ENCODE results near the gene CYP51A1. TPM values are rescaled to one million over a fixed set of nuclear protein-coding genes. Genes with fewer than 3 reads are reported as not detected.
"Not testable (repeated sequence)": the region's sequence is repeated elsewhere in the genome, so short reads cannot be mapped to it uniquely, and the experiment has no call there.

Gene CYP51A1
- polyA plus RNA-seq, 1 donor (not counting 4 experiments of a cell fraction or from before 2014, with no cell fraction given) = 55.1 TPM

GRCh38 chr7:92177362-92177761 lies 43.1 kb upstream of the CYP51A1 start:
- Histone ChIP-seq H3K9me1 (ENCODE audit: control insufficient read depth, extremely low read depth, insufficient read depth, low read length) (no peaks in the 10 kb centered on the region), H3K79me2 (ENCODE audit: control insufficient read depth, insufficient read depth, low read length) (no peaks in the 10 kb centered on the region), H2AFZ (ENCODE audit: control insufficient read depth, low read length) (no peak overlapping the region), H3K4me1 (ENCODE audit: control insufficient read depth, extremely low read depth, insufficient read depth, low read length) (peaks cover 7% of the 10 kb centered on the region), H3K9ac (ENCODE audit: control insufficient read depth, extremely low read depth, insufficient read depth, low read length) (no peak overlapping the region), H3K9me3 (ENCODE audit: control insufficient read depth, low read depth, low read length) (no peaks in the 10 kb centered on the region), H3K36me3 (ENCODE audit: control insufficient read depth in 2 of 2, extremely low read depth in 1 of 2, insufficient read depth in 2 of 2, low read length in 2 of 2) (no peaks in the 10 kb centered on the region), H3K4me2 (ENCODE audit: control insufficient read depth, extremely low read depth, insufficient read depth, low read depth, low read length) (no peak overlapping the region), H3K27me3 (ENCODE audit: control insufficient read depth, extremely low read depth, insufficient read depth, low read length) (no peaks in the 10 kb centered on the region), H3K27ac (ENCODE audit: control insufficient read depth, insufficient read depth, low read length) (no peak overlapping the region), H4K20me1 (ENCODE audit: control insufficient read depth, extremely low read depth, insufficient read depth, low read length) (no peaks in the 10 kb centered on the region), H3K4me3 (ENCODE audit: control insufficient read depth in 2 of 3, extremely low read depth in 1 of 3, insufficient read depth in 2 of 3, low read depth in 1 of 3, low read length in 3 of 3) (no peak overlapping the region)
- dilution Hi-C loops (cut with MboI; ENCODE audit: extremely low pct_ligation_motif_present, low sequenced_read_pairs) = no loop called here
- no peak for TF ChIP-seq CTCF (optimal IDR thresholded peaks at IDR 0.05 in 1 of 3, IDR thresholded peaks at IDR 0.05 in 1 of 3, conservative IDR thresholded peaks at IDR 0.05 in 1 of 3; ENCODE audit: extremely low read depth in 1 of 3, insufficient read depth in 2 of 3, low read length in 3 of 3)
- no peak for TF ChIP-seq EZH2 (IDR thresholded peaks at IDR 0.05; ENCODE audit: low read length)
- DNase-seq (ENCODE audit: low read depth, low spot score) (no peak), FAIRE-seq (peak; percentile 78)

GRCh38 chr7:92169529-92169928 lies 35.3 kb upstream of the CYP51A1 start:
- H2AFZ ChIP-seq (ENCODE audit: control insufficient read depth, low read length); H3K27ac ChIP-seq (ENCODE audit: control insufficient read depth, insufficient read depth, low read length); DNase-seq (ENCODE audit: low read depth, low spot score); H3K27me3 ChIP-seq (ENCODE audit: control insufficient read depth, extremely low read depth, insufficient read depth, low read length); H3K4me3 ChIP-seq (ENCODE audit: control insufficient read depth in 2 of 3, extremely low read depth in 1 of 3, insufficient read depth in 2 of 3, low read depth in 1 of 3, low read length in 3 of 3); H3K4me1 ChIP-seq (ENCODE audit: control insufficient read depth, extremely low read depth, insufficient read depth, low read length); H3K79me2 ChIP-seq (ENCODE audit: control insufficient read depth, insufficient read depth, low read length); FAIRE-seq; H3K4me2 ChIP-seq (ENCODE audit: control insufficient read depth, extremely low read depth, insufficient read depth, low read depth, low read length); H3K36me3 ChIP-seq (ENCODE audit: control insufficient read depth in 2 of 2, extremely low read depth in 1 of 2, insufficient read depth in 2 of 2, low read length in 2 of 2); H3K9me3 ChIP-seq (ENCODE audit: control insufficient read depth, low read depth, low read length); H3K9ac ChIP-seq (ENCODE audit: control insufficient read depth, extremely low read depth, insufficient read depth, low read length); dilution Hi-C loops (cut with MboI; ENCODE audit: extremely low pct_ligation_motif_present, low sequenced_read_pairs); H3K9me1 ChIP-seq (ENCODE audit: control insufficient read depth, extremely low read depth, insufficient read depth, low read length); H4K20me1 ChIP-seq (ENCODE audit: control insufficient read depth, extremely low read depth, insufficient read depth, low read length): not testable (repeated sequence)

- no peak overlapping the region for H3K4me2 ChIP-seq (ENCODE audit: control insufficient read depth, extremely low read depth, insufficient read depth, low read depth, low read length)
- no peak overlapping the region for H3K9ac ChIP-seq (ENCODE audit: control insufficient read depth, extremely low read depth, insufficient read depth, low read length)
- no peak overlapping the region for H3K4me3 ChIP-seq (ENCODE audit: control insufficient read depth in 2 of 3, extremely low read depth in 1 of 3, insufficient read depth in 2 of 3, low read depth in 1 of 3, low read length in 3 of 3)
- no peaks in the 10 kb centered on the region for H3K27me3 ChIP-seq (ENCODE audit: control insufficient read depth, extremely low read depth, insufficient read depth, low read length)
- H3K27ac ChIP-seq (ENCODE audit: control insufficient read depth, insufficient read depth, low read length) = no peak overlapping the region
- DNase-seq (ENCODE audit: low read depth, low spot score) (no peak), FAIRE-seq (no peak)
- H3K9me1 ChIP-seq (ENCODE audit: control insufficient read depth, extremely low read depth, insufficient read depth, low read length) = no peaks in the 10 kb centered on the region
- H2AFZ ChIP-seq (ENCODE audit: control insufficient read depth, low read length) = no peak overlapping the region
- no peaks in the 10 kb centered on the region for H3K36me3 ChIP-seq (ENCODE audit: control insufficient read depth in 2 of 2, extremely low read depth in 1 of 2, insufficient read depth in 2 of 2, low read length in 2 of 2)
- peaks cover 4% of the 10 kb centered on the region for H3K4me1 ChIP-seq (ENCODE audit: control insufficient read depth, extremely low read depth, insufficient read depth, low read length)
- TF ChIP-seq EZH2 (IDR thresholded peaks at IDR 0.05; ENCODE audit: low read length) (no peak), CTCF (optimal IDR thresholded peaks at IDR 0.05 in 1 of 3, IDR thresholded peaks at IDR 0.05 in 1 of 3, conservative IDR thresholded peaks at IDR 0.05 in 1 of 3; ENCODE audit: extremely low read depth in 1 of 3, insufficient read depth in 2 of 3, low read length in 3 of 3) (no peak)
- dilution Hi-C loops (cut with MboI; ENCODE audit: extremely low pct_ligation_motif_present, low sequenced_read_pairs) = no loop called here
- H3K9me3 ChIP-seq (ENCODE audit: control insufficient read depth, low read depth, low read length) = no peaks in the 10 kb centered on the region
- H4K20me1 ChIP-seq (ENCODE audit: control insufficient read depth, extremely low read depth, insufficient read depth, low read length) = no peaks in the 10 kb centered on the region
- H3K79me2 ChIP-seq (ENCODE audit: control insufficient read depth, insufficient read depth, low read length) = no peaks in the 10 kb centered on the region
Measured at GRCh38 chr7:92161271-92161670, 27.0 kb upstream of the CYP51A1 start.

Data from keratinocyte (primary cell).